ENCODE data around the gene GPBAR1.

DNA sequence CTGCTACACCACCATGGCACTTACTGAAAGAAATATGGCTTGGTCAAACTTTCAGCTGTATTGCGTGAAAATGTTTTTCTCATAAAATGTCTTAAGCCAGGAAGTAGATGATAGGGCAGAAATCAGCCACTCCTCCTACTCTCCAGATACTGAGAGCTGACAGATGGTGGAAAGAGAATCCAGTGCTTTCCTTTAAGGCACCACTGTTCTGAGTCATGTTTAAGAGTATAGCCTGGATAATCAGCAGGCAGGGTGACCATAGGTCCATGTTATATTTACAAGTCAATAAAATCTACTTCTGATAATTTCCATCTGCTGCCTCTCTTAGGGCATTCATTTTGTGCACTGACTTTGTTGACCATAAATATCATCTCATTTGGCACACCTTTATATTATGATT lies 21.9 kb upstream of the GPBAR1 start:
- TF ChIP-seq, protein P1, sequence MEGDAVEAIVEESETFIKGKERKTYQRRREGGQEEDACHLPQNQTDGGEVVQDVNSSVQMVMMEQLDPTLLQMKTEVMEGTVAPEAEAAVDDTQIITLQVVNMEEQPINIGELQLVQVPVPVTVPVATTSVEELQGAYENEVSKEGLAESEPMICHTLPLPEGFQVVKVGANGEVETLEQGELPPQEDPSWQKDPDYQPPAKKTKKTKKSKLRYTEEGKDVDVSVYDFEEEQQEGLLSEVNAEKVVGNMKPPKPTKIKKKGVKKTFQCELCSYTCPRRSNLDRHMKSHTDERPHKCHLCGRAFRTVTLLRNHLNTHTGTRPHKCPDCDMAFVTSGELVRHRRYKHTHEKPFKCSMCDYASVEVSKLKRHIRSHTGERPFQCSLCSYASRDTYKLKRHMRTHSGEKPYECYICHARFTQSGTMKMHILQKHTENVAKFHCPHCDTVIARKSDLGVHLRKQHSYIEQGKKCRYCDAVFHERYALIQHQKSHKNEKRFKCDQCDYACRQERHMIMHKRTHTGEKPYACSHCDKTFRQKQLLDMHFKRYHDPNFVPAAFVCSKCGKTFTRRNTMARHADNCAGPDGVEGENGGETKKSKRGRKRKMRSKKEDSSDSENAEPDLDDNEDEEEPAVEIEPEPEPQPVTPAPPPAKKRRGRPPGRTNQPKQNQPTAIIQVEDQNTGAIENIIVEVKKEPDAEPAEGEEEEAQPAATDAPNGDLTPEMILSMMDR (conservative IDR thresholded peaks at IDR 0.05; ENCODE audit: low read depth, low read length) = no peak
- no peak for TF ChIP-seq EZH2 (IDR thresholded peaks at IDR 0.05; ENCODE audit: borderline replicate concordance, low read depth, low read length, poor library complexity, severe bottlenecking)

Measured in A673 (cell line).